ENCODE results near the gene CNTNAP2.

The CNTNAP2 gene

DNA sequence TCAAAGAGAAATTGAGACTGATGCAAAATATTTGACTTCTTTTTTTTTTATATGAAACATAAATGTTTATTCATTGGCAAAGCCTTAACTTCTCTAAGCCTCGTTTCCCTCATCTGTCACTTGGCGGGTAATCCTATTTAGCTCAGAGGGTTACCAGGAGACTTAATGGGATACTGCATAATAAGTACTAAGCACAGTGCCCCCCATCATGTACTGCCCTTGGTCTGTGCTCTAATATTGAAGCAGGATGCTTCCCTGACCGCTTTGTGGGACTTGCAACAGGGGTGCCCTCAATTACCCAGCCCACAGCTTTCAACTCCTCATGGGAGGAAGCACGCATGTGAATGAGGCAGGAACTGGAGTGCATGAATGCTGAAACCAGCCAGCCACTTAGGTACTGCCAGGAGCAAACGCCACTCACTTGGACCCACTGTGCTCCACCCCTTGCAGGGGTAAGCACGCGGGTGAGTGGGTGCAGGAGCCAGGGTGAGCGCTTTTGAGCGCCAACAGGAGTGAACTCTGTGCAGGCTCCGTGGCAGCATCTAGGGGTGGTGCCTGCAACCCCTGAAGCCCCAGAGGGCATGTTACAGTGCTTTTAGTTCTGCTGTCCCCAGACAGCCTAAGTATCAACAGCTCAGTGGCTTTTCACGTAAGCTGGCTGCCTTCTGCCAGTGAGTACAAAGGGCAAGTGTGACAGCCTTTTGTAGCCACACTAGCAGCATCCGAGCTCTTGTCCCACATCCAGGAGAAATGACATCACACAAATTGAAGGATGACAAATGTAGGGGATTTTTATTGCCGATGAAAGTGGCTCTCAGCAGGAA, 2264.2 kb downstream of the CNTNAP2 start:
- DNase-seq (no peak), ATAC-seq (no peak)
- no peaks in the 10 kb centered on the region for H3K27me3 Mint-ChIP-seq
- no peaks in the 10 kb centered on the region for H3K9me3 Mint-ChIP-seq
- no peak overlapping the region for H3K27ac Mint-ChIP-seq
- no peaks in the 10 kb centered on the region for H3K4me1 Mint-ChIP-seq
- H3K4me3 Mint-ChIP-seq: no peak overlapping the region

DNA sequence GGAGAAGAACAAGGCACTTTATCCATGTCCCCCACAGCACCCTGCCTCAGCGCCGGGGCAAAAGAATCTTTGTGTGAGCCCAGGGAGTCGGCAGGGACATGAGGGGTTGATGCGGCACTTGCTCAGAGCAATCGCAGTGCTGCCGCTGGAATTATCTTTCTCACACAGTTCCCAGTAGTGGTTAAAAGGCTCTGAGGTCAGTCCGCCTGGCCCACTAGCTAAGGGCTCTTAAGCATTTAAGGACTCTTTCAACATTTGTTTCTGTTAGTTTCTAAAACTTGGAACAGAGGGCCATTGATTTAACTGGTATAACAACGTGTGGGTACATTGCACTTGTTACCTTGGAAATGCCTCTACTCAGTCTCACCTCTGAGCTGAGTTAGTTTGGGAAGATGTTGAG, 2266.0 kb downstream of the CNTNAP2 start:
- H3K9me3 Mint-ChIP-seq: no peaks in the 10 kb centered on the region
- H3K27me3 Mint-ChIP-seq: no peaks in the 10 kb centered on the region
- H3K27ac Mint-ChIP-seq: no peak overlapping the region
- no peaks in the 10 kb centered on the region for H3K4me1 Mint-ChIP-seq
- no peak for DNase-seq
- no peak for ATAC-seq
- no peak overlapping the region for H3K4me3 Mint-ChIP-seq

DNA sequence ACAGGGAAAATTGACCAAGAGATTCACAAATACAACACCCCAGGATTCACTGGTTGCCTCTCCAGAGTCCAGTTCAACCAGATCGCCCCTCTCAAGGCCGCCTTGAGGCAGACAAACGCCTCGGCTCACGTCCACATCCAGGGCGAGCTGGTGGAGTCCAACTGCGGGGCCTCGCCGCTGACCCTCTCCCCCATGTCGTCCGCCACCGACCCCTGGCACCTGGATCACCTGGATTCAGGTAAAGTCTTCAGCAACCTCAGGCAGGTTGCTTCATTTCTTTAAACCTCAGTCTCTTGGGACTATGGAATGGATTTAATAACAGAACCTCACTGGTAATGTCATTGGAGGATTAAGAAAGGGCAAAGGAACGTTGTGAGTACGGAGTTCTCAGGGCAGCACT, 2267.1 kb downstream of the CNTNAP2 start:
- DNase-seq (no peak), ATAC-seq (no peak)
- no peak overlapping the region for H3K4me3 Mint-ChIP-seq
- H3K4me1 Mint-ChIP-seq: no peaks in the 10 kb centered on the region
- H3K9me3 Mint-ChIP-seq: no peaks in the 10 kb centered on the region
- no peak overlapping the region for H3K27ac Mint-ChIP-seq
- no peaks in the 10 kb centered on the region for H3K27me3 Mint-ChIP-seq

DNA sequence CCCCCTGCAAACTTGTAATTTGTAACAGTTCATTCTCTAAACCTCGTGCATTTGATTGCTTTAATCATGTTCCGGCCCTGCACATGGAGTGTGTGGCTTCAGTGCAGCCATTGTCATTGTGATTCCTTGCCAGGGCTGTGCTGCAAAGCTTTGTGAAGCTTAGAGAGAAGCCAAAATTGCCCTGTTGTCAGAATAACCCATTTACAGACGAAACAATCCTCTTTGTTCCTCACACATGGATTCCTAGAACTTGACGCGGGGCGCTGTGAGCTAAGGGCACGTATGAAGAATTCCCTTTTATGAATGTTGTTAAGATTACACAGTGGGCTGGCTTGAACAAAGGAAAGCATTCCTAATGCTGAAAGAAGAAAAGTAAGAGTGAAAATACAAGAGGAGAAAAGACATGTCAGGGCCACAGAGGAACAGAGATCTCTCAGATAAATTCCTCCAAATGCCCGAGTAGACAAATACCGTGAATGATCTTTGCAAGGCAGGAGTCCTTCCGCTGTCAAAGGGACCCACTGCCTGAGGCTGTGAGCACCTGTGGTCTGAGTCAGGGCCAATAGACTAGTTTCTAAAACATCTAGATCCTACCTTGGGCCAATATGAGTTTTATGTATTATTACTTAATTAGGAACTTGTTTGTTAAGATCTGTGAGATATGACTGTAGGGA, 2268.5 kb downstream of the CNTNAP2 start:
- H3K9me3 Mint-ChIP-seq: peaks cover 6 to 8% of the 10 kb centered on the region in 2 donors
- H3K4me3 Mint-ChIP-seq: no peak overlapping the region
- no peak overlapping the region for H3K27ac Mint-ChIP-seq
- H3K4me1 Mint-ChIP-seq: no peaks in the 10 kb centered on the region
- H3K27me3 Mint-ChIP-seq: peaks cover 7% of the 10 kb centered on the region
- no peak for DNase-seq
- no peak for ATAC-seq

DNA sequence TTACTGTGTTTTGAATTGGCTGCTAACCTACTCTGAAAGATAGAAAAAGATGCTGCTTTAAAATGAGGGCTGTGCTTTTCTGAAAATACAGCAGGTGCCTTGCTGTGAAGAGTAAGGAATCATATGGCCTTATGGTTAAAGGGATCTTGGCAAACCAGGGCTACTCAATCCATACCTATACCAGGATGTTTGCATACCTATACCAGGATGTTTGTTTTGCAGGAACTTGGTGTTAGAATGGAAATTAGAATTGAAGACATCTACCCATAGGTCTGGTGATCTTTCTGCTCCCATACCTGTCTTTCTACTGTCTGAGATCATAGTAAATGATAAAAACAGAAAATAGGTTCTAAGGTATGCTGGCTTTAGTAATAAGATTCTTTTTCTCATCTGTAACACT, 2273.8 kb downstream of the CNTNAP2 start:
- DNase-seq (no peak), ATAC-seq (no peak)
- no peak overlapping the region for H3K4me3 Mint-ChIP-seq
- peaks cover 6 to 8% of the 10 kb centered on the region in 2 donors for H3K9me3 Mint-ChIP-seq
- H3K27me3 Mint-ChIP-seq: peaks cover 17% of the 10 kb centered on the region
- H3K4me1 Mint-ChIP-seq: no peaks in the 10 kb centered on the region
- H3K27ac Mint-ChIP-seq: no peak overlapping the region

DNA sequence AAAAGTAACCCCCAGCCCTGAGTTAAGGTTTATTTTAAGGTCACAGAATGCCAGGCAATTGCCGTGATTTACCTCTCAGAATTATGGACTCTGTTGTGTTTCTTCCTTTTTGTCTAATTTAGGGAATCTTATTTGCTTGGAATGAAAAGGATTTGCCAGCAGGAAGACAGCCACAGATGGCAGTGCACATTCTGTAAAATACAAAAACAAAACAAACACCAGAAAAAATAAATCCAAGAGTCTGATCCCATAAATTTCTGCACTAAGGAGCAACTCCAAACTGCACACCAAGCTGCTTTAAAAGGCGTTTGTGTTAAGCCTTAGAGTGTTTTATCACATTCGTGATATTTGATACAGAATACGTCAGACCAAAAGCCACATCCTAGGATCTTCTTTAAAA, 2275.0 kb downstream of the CNTNAP2 start:
- no peak overlapping the region for H3K27ac Mint-ChIP-seq

DNA sequence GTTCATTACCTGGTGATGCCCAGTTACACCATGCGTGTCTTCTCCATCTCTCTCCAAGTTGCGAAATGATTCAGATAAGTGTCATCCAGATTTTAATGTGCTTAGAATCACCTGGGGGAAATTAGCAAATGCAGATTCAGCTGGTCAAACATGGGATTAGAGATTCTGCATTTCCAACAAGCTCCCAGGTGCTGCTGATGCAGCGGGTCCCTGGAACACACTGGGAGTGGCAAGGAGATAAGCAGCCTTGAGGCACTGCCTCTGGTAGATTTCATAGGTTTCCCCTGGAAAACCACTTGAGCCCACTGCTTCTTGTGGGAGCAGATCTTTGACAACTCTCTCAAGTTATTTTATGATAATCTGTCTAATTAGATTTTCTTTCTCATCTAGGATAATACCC, 2278.0 kb downstream of the CNTNAP2 start:
- no peak overlapping the region for H3K4me3 Mint-ChIP-seq
- ATAC-seq: no peak
- peaks cover under 1% of the 10 kb centered on the region in 2 donors for H3K9me3 Mint-ChIP-seq
- no peak for DNase-seq
- H3K4me1 Mint-ChIP-seq: no peaks in the 10 kb centered on the region
- H3K27ac Mint-ChIP-seq: no peak overlapping the region
- peaks cover 34% of the 10 kb centered on the region for H3K27me3 Mint-ChIP-seq

More for the DNA sequence above, 2275.0 kb downstream of the CNTNAP2 start:
- H3K4me1 Mint-ChIP-seq: no peaks in the 10 kb centered on the region
- H3K9me3 Mint-ChIP-seq: peaks cover 6 to 8% of the 10 kb centered on the region in 2 donors
- no peak for ATAC-seq
- peaks cover 29% of the 10 kb centered on the region for H3K27me3 Mint-ChIP-seq
- no peak for DNase-seq
- no peak overlapping the region for H3K4me3 Mint-ChIP-seq

DNA sequence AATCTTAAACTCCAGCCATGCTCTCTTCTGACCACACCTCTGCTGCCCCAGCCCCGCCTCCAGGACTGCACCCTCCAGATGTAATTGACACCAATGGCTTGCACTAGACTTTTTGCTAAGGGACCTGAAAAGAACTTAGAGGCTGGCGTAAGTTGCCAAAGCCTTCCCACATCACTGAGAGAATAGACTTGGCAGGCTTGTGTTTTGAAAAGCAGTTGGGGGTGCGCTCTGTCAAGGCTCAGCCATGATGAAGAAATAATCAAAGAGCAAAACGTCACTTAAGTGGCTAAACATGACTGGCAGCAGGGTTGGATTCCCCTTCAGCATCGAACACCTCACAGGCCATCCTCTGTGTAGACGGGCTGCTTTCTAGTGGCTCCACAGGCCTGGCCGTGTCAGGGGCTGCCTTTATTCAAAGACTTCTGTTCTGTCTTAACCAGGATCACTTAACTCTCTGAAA, 2278.8 kb downstream of the CNTNAP2 start:
- H3K27me3 Mint-ChIP-seq: peaks cover 41% of the 10 kb centered on the region
- no peak overlapping the region for H3K4me3 Mint-ChIP-seq
- H3K9me3 Mint-ChIP-seq: no peaks in the 10 kb centered on the region
- H3K4me1 Mint-ChIP-seq: no peaks in the 10 kb centered on the region
- ATAC-seq (no peak), DNase-seq (no peak)
- H3K27ac Mint-ChIP-seq: no peak overlapping the region

DNA sequence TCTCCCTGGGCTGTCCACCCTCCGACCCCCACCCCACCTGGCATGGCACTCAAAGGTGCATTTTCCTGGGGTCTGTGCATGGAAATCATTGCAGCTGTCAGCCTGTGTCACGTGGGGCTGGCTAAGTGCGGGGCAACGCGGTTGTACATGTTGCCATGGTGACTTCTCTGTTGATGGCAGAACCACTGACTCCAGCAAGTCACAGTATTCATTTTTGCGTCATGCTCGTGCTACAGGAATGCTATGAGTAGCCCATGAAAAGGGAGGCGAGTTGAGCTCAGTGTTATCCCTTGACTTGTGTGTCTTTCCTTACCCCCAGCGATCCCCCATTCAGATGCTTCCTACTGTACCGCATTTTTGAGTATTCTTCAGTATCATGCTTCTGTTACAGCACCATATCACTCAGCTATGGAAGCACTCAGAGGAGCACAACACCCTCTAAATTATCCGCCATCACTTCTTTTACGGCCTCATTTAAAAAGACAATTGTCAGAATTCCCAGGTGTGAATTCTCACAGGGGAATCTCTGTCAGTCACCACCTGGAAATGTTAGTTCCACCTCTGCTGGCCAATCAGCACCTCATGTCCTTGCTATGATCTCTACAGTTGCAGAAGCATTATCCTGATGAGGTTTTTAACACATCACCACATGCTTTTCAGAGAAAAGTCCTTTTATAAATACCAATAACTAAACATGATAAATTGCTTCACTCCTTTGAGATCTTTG, 2279.6 kb downstream of the CNTNAP2 start:
- Mint-ChIP-seq H3K4me3 (no peak overlapping the region), H3K27ac (no peak overlapping the region), H3K27me3 (peaks cover 49% of the 10 kb centered on the region), H3K9me3 (no peaks in the 10 kb centered on the region), H3K4me1 (no peaks in the 10 kb centered on the region)
- no peak for ATAC-seq
- DNase-seq: no peak

DNA sequence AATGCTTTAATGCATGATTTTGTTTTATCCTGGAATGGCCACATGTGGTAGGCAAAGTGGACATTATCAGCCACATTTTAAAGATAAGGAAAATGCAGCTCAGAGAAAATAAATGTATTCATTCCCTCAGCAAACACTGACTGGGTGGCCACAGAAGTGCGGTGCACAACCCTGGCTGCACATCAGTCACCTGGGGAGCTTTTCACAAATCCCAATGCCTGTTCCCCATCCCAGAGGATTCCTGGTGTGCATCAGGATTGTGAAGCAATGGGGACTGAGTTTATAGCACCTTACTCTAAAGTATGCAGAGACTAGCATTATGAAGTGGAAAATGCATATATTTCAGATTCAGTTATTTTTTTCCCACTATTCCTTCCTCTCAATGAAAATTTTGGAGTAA, 2280.5 kb downstream of the CNTNAP2 start:
- Mint-ChIP-seq H3K9me3 (no peaks in the 10 kb centered on the region), H3K4me1 (no peaks in the 10 kb centered on the region), H3K4me3 (no peak overlapping the region), H3K27ac (no peak overlapping the region), H3K27me3 (peaks cover 51% of the 10 kb centered on the region)
- no peak for DNase-seq
- ATAC-seq: no peak

DNA sequence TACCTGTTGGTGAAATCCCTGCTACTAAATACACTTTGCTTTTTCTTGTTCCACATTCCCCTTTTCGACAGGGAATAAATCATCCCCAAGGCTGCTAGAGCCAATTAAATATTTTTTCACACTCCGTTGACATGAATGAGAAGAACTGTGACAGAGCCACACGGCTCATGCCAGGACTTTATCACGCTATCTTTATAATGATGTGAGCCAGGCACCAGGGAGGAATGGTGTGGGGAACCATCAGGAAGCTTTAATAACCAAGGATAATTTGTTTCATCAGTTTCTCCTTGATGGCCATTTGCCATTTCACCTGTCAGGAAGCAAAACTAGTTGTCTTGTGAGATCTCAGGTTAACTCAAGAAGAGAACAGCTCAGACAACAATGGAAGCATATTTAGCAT, 2280.9 kb downstream of the CNTNAP2 start:
- ATAC-seq (no peak), DNase-seq (no peak)
- Mint-ChIP-seq H3K27ac (no peak overlapping the region), H3K27me3 (peaks cover 51% of the 10 kb centered on the region), H3K9me3 (no peaks in the 10 kb centered on the region), H3K4me3 (no peak overlapping the region), H3K4me1 (no peaks in the 10 kb centered on the region)

DNA sequence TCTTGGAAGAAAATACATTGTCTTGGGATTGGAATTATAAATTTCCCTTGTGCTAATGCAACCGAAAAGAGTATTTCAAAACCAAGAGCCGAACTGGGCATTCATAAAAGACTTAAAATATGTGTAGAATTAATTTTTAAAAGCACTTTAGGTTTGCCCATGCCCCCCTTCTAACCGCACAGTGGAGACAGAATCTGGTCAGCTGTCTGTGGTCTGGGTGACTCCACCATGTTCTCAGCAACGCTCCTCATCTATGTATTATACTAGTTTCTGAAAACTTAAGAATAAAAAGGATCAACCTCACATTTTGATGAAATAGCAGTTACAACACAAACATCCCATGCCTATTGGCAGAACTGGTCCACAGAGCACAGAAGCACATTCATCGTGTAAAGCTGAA, 2281.4 kb downstream of the CNTNAP2 start:
- H3K4me1 Mint-ChIP-seq: no peaks in the 10 kb centered on the region
- DNase-seq (no peak), ATAC-seq (no peak)
- H3K27me3 Mint-ChIP-seq: peaks cover 51% of the 10 kb centered on the region
- H3K27ac Mint-ChIP-seq: no peak overlapping the region
- H3K9me3 Mint-ChIP-seq: no peaks in the 10 kb centered on the region
- H3K4me3 Mint-ChIP-seq: no peak overlapping the region

DNA sequence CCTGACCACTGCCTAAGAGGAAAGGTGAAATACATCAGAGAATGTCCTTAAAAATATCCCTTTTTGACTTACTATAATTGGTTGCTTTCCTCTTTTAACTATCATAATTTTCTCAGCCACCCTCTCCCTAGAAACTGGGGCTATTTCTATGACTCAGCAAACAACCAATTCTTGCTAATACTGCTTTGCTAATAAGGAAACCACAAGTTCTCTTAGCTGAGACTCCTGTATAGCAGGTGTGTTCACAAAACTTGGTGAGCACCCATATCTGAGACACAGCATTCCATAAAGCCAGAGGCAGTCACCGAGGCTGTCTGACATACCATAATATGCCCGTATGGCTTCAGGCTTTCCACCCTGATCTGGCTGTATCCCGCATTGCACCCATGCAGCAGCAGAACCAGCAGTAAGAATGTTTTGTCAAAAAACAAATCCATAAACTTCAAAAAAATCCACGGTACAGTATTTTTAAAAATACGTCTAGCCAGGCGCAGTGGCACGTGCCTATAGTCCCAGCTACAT, 2282.3 kb downstream of the CNTNAP2 start:
- Mint-ChIP-seq H3K4me1 (no peaks in the 10 kb centered on the region), H3K27ac (no peak overlapping the region), H3K4me3 (no peak overlapping the region), H3K9me3 (no peaks in the 10 kb centered on the region), H3K27me3 (peaks cover 53% of the 10 kb centered on the region)
- ATAC-seq (no peak), DNase-seq (no peak)

DNA sequence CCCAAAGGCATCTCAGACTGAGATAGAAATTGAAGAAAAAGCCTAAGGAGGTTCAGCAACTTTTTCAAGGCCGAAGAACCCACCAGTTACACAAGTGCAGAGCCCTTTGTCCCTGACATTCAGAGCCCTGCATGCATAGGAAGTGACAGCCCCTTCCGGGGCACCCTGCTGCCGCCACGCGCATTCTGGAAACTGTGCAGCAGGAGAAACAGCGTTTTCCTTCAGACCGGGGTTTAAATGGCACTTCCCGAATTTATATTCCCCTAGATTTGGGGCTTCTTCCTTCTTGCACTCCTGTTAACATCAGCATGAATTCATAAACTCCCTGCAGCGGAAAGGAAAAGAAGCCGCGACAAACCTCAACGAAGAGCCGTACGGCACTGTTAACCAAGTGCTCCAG, 2283.5 kb downstream of the CNTNAP2 start:
- no peak for ATAC-seq
- H3K27me3 Mint-ChIP-seq: peaks cover 57% of the 10 kb centered on the region
- H3K4me1 Mint-ChIP-seq: no peaks in the 10 kb centered on the region
- H3K4me3 Mint-ChIP-seq: peak overlapping the region; percentile 22 to 31
- no peaks in the 10 kb centered on the region for H3K9me3 Mint-ChIP-seq
- H3K27ac Mint-ChIP-seq: no peak overlapping the region
- DNase-seq: no peak

DNA sequence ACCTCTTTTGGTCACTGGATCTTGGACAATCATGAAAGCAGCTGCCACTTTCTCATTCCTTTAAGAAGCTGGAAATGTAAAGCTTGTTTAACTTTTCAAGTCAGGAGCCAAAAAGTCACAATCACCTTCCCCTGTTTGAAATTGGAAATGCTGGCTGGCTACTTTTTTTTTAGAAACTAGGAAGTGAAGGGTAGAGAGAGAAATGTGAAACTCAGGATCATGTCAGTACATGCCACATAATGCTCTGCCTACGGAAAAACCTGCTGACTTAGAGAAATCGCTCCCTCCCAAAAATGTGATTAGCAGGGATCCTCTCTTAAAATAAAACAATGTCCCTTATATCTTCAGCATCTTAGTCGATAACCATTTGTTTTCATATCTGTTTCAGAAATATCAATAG, 2285.6 kb downstream of the CNTNAP2 start:
- ATAC-seq (no peak), DNase-seq (no peak)
- no peaks in the 10 kb centered on the region for H3K9me3 Mint-ChIP-seq
- H3K27ac Mint-ChIP-seq: no peak overlapping the region
- no peaks in the 10 kb centered on the region for H3K4me1 Mint-ChIP-seq
- H3K27me3 Mint-ChIP-seq: peaks cover 42% of the 10 kb centered on the region
- H3K4me3 Mint-ChIP-seq: no peak overlapping the region
